ENCODE data around the gene CYTH4.

DNA sequence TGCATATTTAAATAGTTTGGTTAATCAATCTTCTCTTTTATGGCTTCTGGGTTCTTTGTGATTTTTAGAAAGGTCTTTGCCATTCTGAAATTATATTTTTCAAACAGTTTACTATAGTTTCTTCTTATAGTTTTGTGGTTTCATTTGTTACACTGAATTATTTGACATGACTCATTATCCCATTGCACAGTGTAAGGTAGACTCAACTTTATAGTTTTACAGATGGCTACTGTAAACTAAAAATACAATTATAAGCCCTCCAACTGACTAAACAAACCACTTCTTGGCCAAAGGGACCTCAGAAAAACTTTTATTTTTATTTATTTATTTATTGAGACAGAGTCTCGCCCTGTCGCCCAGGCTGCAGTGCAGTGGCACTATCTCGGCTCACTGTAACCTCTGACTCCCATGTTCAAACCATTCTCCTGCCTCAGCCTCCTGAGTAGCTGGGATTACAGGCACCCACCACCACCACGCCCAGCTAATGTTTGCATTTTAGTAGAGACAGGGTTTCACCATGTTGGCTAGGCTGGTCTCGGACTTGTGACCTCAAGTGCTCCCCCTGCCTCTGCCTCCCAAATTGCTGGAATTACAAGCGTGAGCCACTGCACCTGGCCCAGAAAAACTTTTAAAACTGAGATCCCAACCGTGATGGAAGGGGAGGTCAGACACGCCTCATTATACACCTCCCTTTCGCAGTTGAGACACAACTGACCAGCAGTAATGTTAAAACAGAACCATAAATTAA lies 24.1 kb upstream of the CYTH4 start:
- TF ChIP-seq KDM1A (IDR thresholded peaks at IDR 0.05; ENCODE audit: low read depth) (no peak), CTCF (IDR thresholded peaks at IDR 0.05) (no peak), SMC3 (IDR thresholded peaks at IDR 0.05) (no peak), POLR2A (IDR thresholded peaks at IDR 0.05; ENCODE audit: low read length) (no peak), JUNB (IDR thresholded peaks at IDR 0.05) (no peak), NFE2L2 (conservative IDR thresholded peaks at IDR 0.05; ENCODE audit: low read length) (no peak), RAD21 (conservative IDR thresholded peaks at IDR 0.05 in 1 of 2, IDR thresholded peaks at IDR 0.05 in 1 of 2) (no peak), MAFK (IDR thresholded peaks at IDR 0.05; ENCODE audit: partially characterized antibody) (no peak), EP300 (IDR thresholded peaks at IDR 0.05) (no peak), BHLHE40 (IDR thresholded peaks at IDR 0.05; ENCODE audit: low read depth, low read length) (no peak), MAX (IDR thresholded peaks at IDR 0.05) (no peak)
- TF ChIP-seq, protein P1, sequence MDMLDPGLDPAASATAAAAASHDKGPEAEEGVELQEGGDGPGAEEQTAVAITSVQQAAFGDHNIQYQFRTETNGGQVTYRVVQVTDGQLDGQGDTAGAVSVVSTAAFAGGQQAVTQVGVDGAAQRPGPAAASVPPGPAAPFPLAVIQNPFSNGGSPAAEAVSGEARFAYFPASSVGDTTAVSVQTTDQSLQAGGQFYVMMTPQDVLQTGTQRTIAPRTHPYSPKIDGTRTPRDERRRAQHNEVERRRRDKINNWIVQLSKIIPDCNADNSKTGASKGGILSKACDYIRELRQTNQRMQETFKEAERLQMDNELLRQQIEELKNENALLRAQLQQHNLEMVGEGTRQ (IDR thresholded peaks at IDR 0.05): no peak
- TF ChIP-seq, protein P2, sequence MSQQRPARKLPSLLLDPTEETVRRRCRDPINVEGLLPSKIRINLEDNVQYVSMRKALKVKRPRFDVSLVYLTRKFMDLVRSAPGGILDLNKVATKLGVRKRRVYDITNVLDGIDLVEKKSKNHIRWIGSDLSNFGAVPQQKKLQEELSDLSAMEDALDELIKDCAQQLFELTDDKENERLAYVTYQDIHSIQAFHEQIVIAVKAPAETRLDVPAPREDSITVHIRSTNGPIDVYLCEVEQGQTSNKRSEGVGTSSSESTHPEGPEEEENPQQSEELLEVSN (IDR thresholded peaks at IDR 0.05; ENCODE audit: borderline replicate concordance, low read depth): no peak
